HG02759 (cell line): Measurements from ENCODE around the gene SFTPA2.
"Not testable (repeated sequence)": the region's sequence is repeated elsewhere in the genome, so short reads cannot be mapped to it uniquely, and the experiment has no call there.

Source experiments
- ATAC-seq: cut with Tn5 transposase; IDR thresholded peaks from one replicate; pipeline ENCODE4 v1.9.1; 2021; ENCODE audit warnings: mild to moderate bottlenecking, moderate library complexity; ENCODE audit not compliant: unreplicated experiment

SFTPA2 gene

GRCh38 chr10:79516532-79517205, 43.5 kb downstream of the SFTPA2 start:
- ATAC-seq: not testable (repeated sequence)

GRCh38 chr10:79511891-79512583, 48.2 kb downstream of the SFTPA2 start, which contains the start of gene EIF5AL1:
Gene EIF5AL1, plus strand, starts transcription at chr10:79512533. Its CDS starts 117 bp downstream, at chr10:79512650.
- not testable (repeated sequence) for ATAC-seq

GRCh38 chr10:79509934-79510508, 50.2 kb downstream of the SFTPA2 start:
- not testable (repeated sequence) for ATAC-seq

GRCh38 chr10:79509306-79509933, 50.8 kb downstream of the SFTPA2 start:
- ATAC-seq: not testable (repeated sequence)

- not testable (repeated sequence) for ATAC-seq
Observed at GRCh38 chr10:79508245-79508644, 52.0 kb downstream of the SFTPA2 start.

GRCh38 chr10:79507440-79508167, 52.6 kb downstream of the SFTPA2 start:
- ATAC-seq: no peak
